Upper lobe of right lung (tissue), 1 donor: ENCODE results near the gene CCIN. TPM values are rescaled to one million over a fixed set of nuclear protein-coding genes. Genes with fewer than 3 reads are reported as not detected.
"Not testable (repeated sequence)": the region's sequence is repeated elsewhere in the genome, so short reads cannot be mapped to it uniquely, and the experiment has no call there.

Experiments
- ATAC-seq: fragments of 200-7000 bp; cut with Tn5 transposase; one replicate; pipeline ENCODE4 v1.9.1; 2020; ENCODE audit warnings: mild to moderate bottlenecking, moderate library complexity
- DNase-seq: peaks from one replicate; pipeline ENCODE4 v3.0.0-alpha.2; 2020
- H3K27ac ChIP-seq: fragments of 200-600 bp; one replicate; pipeline ENCODE4 v1.8.0; 2022
- H3K27me3 ChIP-seq: fragments of 200-600 bp; one replicate; pipeline ENCODE4 v1.8.0; 2022; ENCODE audit warnings: mild to moderate bottlenecking
- H3K36me3 ChIP-seq: fragments of 200-600 bp; one replicate; pipeline ENCODE4 v1.8.0; 2022
- H3K4me1 ChIP-seq: fragments of 200-600 bp; one replicate; pipeline ENCODE4 v1.8.0; 2022
- H3K4me3 ChIP-seq: fragments of 200-600 bp; one replicate; pipeline ENCODE4 v1.8.0; 2022; ENCODE audit warnings: mild to moderate bottlenecking
- H3K9me3 ChIP-seq: fragments of 200-600 bp; one replicate; pipeline ENCODE4 v1.8.0; 2022
- intact Hi-C: fragments of 100-400 bp; cut with DNase I; formaldehyde crosslinking; loops from one replicate; pipeline ENCODE4 v1.11.0; 2022
- total RNA-seq: library from RNA; stranded (reverse); fragmentation: NEBNext Ultra II Directional; extraction: Animal tissue kit (Norgen Biotek cat#: 25700); gene quantifications from one replicate; pipeline ENCODE4 v1.2.1, GENCODE V29; 2021
- TF ChIP-seq, protein P1 (sequence below): fragments of 200-600 bp; IDR thresholded peaks from one replicate; pipeline ENCODE4 v1.8.0; 2022; ENCODE audit warnings: antibody characterized with exemption
- donor health status: DM: no; HTN: yes; CAD: no; lungs with severe emphysema.

Gene CCIN
- total RNA-seq, 1 donor from 2014 or later, result not detected

DNA sequence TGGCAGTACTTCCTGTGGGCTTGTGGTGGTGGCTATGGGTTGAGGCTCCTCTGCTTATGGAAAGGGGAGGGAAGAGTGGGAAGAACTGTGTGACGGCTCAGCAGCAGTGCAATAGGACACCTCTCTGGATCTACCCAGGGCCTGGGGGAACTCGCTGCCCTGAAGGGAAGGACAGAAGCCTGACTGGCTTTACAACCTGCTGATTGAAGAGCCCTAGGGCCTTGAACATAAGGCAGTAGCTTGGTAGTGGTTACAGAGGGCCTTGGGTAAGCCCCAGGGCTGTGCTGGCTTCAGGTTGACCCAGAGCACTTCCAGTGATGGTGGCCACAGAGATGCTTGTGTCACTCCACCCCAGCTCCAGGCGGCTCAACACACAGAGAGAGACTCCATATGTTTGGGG lies 5.5 kb downstream of the CCIN start:
- no peaks in the 10 kb centered on the region for H3K4me1 ChIP-seq
- TF ChIP-seq, protein P1, sequence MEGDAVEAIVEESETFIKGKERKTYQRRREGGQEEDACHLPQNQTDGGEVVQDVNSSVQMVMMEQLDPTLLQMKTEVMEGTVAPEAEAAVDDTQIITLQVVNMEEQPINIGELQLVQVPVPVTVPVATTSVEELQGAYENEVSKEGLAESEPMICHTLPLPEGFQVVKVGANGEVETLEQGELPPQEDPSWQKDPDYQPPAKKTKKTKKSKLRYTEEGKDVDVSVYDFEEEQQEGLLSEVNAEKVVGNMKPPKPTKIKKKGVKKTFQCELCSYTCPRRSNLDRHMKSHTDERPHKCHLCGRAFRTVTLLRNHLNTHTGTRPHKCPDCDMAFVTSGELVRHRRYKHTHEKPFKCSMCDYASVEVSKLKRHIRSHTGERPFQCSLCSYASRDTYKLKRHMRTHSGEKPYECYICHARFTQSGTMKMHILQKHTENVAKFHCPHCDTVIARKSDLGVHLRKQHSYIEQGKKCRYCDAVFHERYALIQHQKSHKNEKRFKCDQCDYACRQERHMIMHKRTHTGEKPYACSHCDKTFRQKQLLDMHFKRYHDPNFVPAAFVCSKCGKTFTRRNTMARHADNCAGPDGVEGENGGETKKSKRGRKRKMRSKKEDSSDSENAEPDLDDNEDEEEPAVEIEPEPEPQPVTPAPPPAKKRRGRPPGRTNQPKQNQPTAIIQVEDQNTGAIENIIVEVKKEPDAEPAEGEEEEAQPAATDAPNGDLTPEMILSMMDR, result no peak
- intact Hi-C loops, result no loop called here
- H3K9me3 ChIP-seq, result no peaks in the 10 kb centered on the region
- H3K27ac ChIP-seq, result no peak overlapping the region
- no peaks in the 10 kb centered on the region for H3K36me3 ChIP-seq
- no peak overlapping the region for H3K4me3 ChIP-seq
- H3K27me3 ChIP-seq, result no peaks in the 10 kb centered on the region
- ATAC-seq, result no peak
- DNase-seq, result no peak

DNA sequence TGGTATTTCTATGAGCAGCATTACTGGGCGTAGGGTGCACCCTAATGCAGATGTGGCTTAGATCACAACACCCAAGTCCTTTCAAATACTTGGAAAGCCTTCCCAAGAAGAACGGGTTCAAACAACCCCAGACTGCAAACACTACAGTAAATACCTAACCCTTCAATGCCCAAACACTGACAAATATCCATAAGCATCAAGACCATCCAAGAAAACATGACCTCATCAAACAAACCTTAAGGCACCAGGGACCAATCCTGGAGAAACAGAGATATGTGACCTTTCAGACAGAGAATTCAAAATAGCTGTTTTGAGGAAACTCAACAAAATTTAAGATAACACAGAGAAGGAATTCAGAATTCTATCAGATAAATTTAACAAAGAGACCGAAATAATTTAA lies 6.0 kb downstream of the CCIN start:
- DNase-seq, ATAC-seq, intact Hi-C loops, H3K4me3 ChIP-seq, H3K27me3 ChIP-seq, H3K27ac ChIP-seq, H3K36me3 ChIP-seq, H3K4me1 ChIP-seq, H3K9me3 ChIP-seq: not testable (repeated sequence)

DNA sequence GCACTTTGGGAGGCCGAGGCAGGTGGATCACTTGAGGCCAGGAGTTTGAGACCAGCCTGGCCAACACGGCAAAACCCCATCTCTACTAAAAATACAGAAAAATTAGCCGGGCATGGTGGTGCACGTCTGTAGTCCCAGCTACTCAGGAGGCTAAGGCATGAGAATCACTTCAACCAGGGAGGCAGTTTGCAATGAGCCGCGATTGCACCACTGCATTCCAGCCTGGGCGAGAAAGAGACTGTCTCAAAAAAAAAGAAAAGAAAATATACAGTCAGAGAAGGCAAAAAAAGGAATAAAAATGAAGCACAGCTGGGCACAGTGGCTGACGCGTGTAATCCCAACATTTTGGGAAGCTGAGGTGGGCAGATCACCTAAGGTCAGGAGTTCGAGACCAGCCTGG lies 7.3 kb downstream of the CCIN start:
- ATAC-seq, H3K36me3 ChIP-seq, DNase-seq, H3K9me3 ChIP-seq, H3K27me3 ChIP-seq, H3K4me1 ChIP-seq, H3K4me3 ChIP-seq, intact Hi-C loops, H3K27ac ChIP-seq: not testable (repeated sequence)

GRCh38 chr9:36177571-36177970 lies 8.4 kb downstream of the CCIN start:
- intact Hi-C loops, result no loop called here
- no peak for DNase-seq
- Histone ChIP-seq H3K4me1 (no peaks in the 10 kb centered on the region), H3K36me3 (no peaks in the 10 kb centered on the region), H3K4me3 (no peak overlapping the region), H3K27ac (no peak overlapping the region), H3K9me3 (no peaks in the 10 kb centered on the region), H3K27me3 (no peaks in the 10 kb centered on the region)
- TF ChIP-seq, protein P1, result no peak
- ATAC-seq, result no peak

DNA sequence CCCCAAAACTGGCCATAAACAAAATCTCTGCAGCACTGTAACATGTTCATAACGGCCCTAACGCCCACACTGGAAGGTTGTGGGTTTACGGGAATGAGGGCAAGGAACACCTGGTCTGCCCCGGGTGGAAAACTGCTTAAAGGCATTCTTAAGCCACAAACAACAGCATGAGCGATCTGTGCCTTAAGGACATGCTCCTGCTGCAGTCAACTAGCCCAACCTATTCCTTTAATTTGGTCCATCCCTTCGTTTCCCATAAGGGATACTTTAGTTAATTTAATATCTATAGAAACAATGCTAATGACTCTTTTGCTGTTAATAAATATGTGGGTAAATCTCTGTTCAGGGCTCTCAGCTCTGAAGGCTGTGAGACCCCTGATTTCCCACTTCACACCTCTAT lies 11.1 kb downstream of the CCIN start:
- H3K36me3 ChIP-seq, H3K4me3 ChIP-seq, intact Hi-C loops, DNase-seq, ATAC-seq, H3K27ac ChIP-seq, H3K4me1 ChIP-seq, H3K27me3 ChIP-seq, H3K9me3 ChIP-seq: not testable (repeated sequence)

GRCh38 chr9:36187414-36187813 lies 18.2 kb downstream of the CCIN start:
- intact Hi-C loops, result no loop called here
- Histone ChIP-seq H3K27me3 (no peaks in the 10 kb centered on the region), H3K4me3 (no peak overlapping the region), H3K9me3 (no peaks in the 10 kb centered on the region), H3K36me3 (no peaks in the 10 kb centered on the region), H3K4me1 (peaks cover 15% of the 10 kb centered on the region), H3K27ac (no peak overlapping the region)
- TF ChIP-seq, protein P1, result no peak
- ATAC-seq (no peak), DNase-seq (no peak)

DNA sequence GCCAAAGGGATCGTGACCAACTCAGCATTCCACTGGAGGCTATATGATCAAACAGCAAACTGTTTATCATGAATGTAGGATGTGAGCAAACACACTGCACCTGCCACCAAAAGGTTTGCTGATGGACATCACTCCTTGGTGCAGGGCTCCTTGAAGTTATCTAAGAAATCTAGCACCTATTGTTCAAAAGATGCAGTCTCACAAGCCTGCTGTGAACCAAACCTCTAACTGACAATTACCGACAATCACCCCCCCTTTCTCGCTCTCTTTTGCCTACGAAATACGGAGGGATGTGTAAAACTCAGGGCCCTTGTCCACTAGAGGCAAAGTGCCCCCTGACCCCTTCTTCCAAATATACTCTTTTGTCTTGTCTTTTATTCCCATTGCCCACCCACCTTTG lies 19.0 kb downstream of the CCIN start:
- intact Hi-C loops, result no loop called here
- DNase-seq, result no peak

More for the DNA sequence above, 19.0 kb downstream of the CCIN start:
- no peak for ATAC-seq
- H3K4me3 ChIP-seq, result no peak overlapping the region
- H3K9me3 ChIP-seq, result no peaks in the 10 kb centered on the region
- no peaks in the 10 kb centered on the region for H3K27me3 ChIP-seq
- TF ChIP-seq, protein P1, result no peak
- no peaks in the 10 kb centered on the region for H3K36me3 ChIP-seq
- no peak overlapping the region for H3K27ac ChIP-seq
- H3K4me1 ChIP-seq, result peaks cover 23% of the 10 kb centered on the region
